Globus pallidus (tissue), 1 donor: Measurements from ENCODE around the gene PYROXD2.
"Not testable (repeated sequence)": the region's sequence is repeated elsewhere in the genome, so short reads cannot be mapped to it uniquely, and the experiment has no call there.

Experiments
- DNase-seq: peaks from one replicate; pipeline ENCODE4 v3.0.0-alpha.2; 2015; ENCODE audit warnings: low spot score

PYROXD2 gene

GRCh38 chr10:98365406-98366061 lies 49.4 kb downstream of the PYROXD2 start:
- no peak for DNase-seq

- no peak for DNase-seq
Observed at GRCh38 chr10:98364432-98365102, 50.4 kb downstream of the PYROXD2 start.

- DNase-seq = no peak
Observed at GRCh38 chr10:98363220-98363619, 51.8 kb downstream of the PYROXD2 start.

- DNase-seq = peak; percentile 58
Observed at GRCh38 chr10:98361131-98362025, 53.6 kb downstream of the PYROXD2 start.

- no peak for DNase-seq
Observed at GRCh38 chr10:98357194-98357822, 57.7 kb downstream of the PYROXD2 start.

- no peak for DNase-seq
Observed at GRCh38 chr10:98354491-98354890, 60.5 kb downstream of the PYROXD2 start.

- no peak for DNase-seq
Observed at GRCh38 chr10:98353170-98353569, 61.8 kb downstream of the PYROXD2 start.

GRCh38 chr10:98351831-98352402 lies 63.1 kb downstream of the PYROXD2 start:
- no peak for DNase-seq

- no peak for DNase-seq
Observed at GRCh38 chr10:98349508-98349922, 65.5 kb downstream of the PYROXD2 start.

GRCh38 chr10:98346847-98347246 lies 68.1 kb downstream of the PYROXD2 start:
- no peak for DNase-seq

GRCh38 chr10:98344589-98345038 lies 70.4 kb downstream of the PYROXD2 start:
- DNase-seq = no peak

GRCh38 chr10:98341701-98342100 lies 73.3 kb downstream of the PYROXD2 start:
- not testable (repeated sequence) for DNase-seq

- DNase-seq = no peak
Observed at GRCh38 chr10:98340940-98341310, 74.1 kb downstream of the PYROXD2 start.

- no peak for DNase-seq
Observed at GRCh38 chr10:98340261-98340939, 74.6 kb downstream of the PYROXD2 start.

GRCh38 chr10:98339799-98340198 lies 75.2 kb downstream of the PYROXD2 start:
- DNase-seq = no peak

GRCh38 chr10:98338896-98339295 lies 76.1 kb downstream of the PYROXD2 start:
- no peak for DNase-seq

- no peak for DNase-seq
Observed at GRCh38 chr10:98338318-98338717, 76.7 kb downstream of the PYROXD2 start.

- no peak for DNase-seq
Observed at GRCh38 chr10:98337484-98337883, 77.5 kb downstream of the PYROXD2 start.
